Measurements from ENCODE around the gene DHDH.

DHDH gene

DNA sequence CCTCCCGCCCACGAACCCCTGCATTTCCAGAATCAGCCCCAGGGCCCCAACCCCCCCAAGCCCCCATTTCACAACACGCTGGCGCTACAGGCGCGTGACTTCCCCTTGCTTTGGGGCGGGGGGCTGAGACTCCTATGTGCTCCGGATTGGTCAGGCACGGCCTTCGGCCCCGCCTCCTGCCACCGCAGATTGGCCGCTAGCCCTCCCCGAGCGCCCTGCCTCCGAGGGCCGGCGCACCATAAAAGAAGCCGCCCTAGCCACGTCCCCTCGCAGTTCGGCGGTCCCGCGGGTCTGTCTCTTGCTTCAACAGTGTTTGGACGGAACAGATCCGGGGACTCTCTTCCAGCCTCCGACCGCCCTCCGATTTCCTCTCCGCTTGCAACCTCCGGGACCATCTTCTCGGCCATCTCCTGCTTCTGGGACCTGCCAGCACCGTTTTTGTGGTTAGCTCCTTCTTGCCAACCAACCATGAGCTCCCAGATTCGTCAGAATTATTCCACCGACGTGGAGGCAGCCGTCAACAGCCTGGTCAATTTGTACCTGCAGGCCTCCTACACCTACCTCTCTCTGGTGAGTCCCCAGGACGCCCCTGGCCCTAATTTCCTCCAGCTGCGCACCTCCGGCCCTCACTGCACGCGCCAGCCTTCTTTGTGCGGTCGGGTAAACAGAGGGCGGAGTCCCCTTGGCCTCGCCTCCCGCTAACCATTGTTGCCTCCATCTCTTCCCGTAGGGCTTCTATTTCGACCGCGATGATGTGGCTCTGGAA is 31.7 kb downstream of the DHDH start, which contains the start of gene FTL:
Gene FTL, plus strand, starts transcription at position 270 of the 766 bp plus-strand sequence. Its CDS starts 199 bp downstream, at position 469.
- in situ Hi-C loops (cut with MboI; ENCODE audit: low sequenced_read_pairs) = loop anchor here (25.0 kb wide), 1 partner anchor 328 kb away; the partner anchor contains the start of genes CA11 and DBP

DNA sequence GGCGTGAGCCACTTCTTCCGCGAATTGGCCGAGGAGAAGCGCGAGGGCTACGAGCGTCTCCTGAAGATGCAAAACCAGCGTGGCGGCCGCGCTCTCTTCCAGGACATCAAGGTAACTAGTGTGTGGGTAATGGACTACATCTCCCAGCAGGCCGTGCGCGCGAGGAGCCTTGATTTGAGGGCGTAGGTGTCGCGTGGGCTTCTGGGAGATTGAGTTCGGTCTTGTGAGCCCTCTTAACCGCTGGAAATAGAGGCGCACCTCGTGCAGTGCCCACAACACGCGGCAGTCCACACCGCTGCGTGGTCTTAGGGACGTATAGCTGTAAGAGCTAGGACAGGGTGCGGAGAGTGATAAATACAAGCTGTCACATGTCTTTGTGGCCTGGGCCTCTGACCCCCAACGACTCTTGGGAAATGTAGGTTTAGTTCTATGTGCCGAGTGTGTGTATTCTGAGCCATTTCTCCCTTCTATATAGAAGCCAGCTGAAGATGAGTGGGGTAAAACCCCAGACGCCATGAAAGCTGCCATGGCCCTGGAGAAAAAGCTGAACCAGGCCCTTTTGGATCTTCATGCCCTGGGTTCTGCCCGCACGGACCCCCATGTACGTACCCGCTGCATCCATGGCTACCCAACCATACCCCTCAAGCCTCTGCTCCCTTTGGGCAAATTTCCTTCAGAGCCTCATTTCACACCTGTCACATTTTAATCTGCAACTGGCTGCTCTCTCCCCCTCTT is 32.5 kb downstream of the DHDH start:
- in situ Hi-C loops (cut with MboI; ENCODE audit: low sequenced_read_pairs) = loop anchor here (25.0 kb wide), 1 partner anchor 329 kb away; the partner anchor contains the start of genes CA11 and DBP

DNA sequence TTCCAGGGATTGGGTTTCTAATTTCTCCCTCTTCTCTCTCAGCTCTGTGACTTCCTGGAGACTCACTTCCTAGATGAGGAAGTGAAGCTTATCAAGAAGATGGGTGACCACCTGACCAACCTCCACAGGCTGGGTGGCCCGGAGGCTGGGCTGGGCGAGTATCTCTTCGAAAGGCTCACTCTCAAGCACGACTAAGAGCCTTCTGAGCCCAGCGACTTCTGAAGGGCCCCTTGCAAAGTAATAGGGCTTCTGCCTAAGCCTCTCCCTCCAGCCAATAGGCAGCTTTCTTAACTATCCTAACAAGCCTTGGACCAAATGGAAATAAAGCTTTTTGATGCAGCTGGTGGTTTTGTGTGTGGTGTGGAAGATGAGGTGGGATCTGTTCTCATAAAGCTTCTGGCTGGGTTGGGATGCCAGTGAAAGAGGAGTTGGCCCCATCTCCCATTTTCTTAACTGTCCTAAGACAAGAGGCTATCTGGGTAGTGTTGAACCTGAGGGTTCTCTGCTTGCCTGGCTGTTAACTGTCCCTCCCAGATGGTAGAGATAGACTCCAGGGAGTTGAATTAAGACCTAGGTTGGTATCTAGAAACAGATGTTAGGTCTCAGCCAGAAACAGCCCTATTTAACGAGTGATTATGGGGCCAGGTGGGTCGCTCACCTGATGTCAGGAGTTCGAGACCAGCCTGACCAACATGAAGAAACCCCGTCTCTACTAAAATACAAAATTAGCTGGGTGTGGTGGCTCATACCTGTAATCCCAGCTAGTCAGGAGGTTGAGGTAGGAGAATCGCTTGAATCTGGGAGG is 33.2 kb downstream of the DHDH start:
- in situ Hi-C loops (cut with MboI; ENCODE audit: low sequenced_read_pairs) = loop anchor here (25.0 kb wide), 1 partner anchor 329 kb away; the partner anchor contains the start of genes CA11 and DBP

DNA sequence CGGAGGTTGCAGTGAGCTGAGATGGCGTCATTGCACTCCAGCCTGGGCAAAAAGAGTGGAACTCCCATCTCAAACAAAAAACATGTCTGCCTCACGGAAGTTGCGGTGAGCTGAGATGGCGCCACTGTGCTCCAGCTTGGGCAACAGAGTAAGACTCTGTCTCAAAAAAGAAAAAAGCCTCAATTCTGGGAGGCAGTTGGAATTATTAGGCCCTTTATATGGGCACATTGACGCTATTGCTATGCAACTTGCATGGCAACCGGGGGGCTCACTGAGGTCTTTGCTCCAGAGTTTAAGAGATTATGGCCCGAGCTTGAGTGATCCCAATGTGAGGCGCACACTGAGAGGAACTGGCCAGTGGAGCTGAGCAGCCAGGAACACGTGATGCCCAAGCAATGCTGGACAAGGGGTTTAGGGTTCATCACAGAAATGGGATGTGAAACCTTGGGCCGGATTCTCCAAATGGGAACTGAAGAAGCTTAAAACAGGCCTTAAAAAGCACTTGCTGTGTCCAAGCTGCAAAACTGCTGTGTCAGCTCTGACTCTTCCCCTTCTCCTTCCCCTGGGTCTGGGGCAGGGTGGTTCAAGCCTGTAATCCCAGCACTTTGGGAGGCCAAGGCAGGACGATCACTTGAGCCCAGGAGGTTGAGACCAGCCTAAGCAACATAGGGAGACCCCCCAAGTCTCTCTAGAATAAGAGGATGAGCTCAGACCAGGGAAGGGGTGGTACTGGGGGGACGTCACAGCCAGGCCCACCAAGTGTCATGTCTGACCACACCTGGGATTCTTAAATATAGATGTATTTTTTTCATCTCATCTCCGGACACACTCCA is 34.1 kb downstream of the DHDH start:
- in situ Hi-C loops (cut with MboI; ENCODE audit: low sequenced_read_pairs) = loop anchor here (25.0 kb wide), 1 partner anchor 330 kb away; the partner anchor contains the start of genes CA11 and DBP

DNA sequence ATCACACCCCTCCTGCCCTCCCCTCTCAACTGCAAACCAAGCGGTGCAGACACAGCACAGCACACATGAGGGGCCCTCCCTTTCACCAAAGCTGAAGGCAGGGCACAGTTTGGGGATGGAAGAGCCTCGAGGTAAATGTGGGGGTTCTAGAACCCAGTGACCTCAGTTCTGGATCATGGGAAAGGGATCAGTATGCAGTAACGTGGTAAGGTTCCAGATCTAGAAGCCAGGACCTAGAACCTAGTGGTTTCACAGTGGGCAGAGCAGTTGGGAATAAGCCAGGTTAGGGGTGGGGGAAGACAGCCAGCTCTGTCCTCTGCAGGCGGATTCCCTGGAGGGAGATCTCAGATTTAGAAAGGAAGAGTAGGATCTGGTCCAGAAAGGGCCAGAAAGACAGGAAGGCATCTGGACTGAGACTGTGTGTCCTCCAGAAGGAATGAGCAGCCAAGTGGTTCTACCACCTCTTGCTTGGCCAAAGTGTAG is 34.7 kb downstream of the DHDH start:
- in situ Hi-C loops (cut with MboI; ENCODE audit: low sequenced_read_pairs) = loop anchor here (25.0 kb wide), 1 partner anchor 331 kb away; the partner anchor contains the start of genes CA11 and DBP

- in situ Hi-C loops (cut with MboI; ENCODE audit: low sequenced_read_pairs) = loop anchor here (25.0 kb wide), 1 partner anchor 332 kb away; the partner anchor contains the start of genes CA11 and DBP
Measured at GRCh38 chr19:48968813-48969218, 35.3 kb downstream of the DHDH start.

DNA sequence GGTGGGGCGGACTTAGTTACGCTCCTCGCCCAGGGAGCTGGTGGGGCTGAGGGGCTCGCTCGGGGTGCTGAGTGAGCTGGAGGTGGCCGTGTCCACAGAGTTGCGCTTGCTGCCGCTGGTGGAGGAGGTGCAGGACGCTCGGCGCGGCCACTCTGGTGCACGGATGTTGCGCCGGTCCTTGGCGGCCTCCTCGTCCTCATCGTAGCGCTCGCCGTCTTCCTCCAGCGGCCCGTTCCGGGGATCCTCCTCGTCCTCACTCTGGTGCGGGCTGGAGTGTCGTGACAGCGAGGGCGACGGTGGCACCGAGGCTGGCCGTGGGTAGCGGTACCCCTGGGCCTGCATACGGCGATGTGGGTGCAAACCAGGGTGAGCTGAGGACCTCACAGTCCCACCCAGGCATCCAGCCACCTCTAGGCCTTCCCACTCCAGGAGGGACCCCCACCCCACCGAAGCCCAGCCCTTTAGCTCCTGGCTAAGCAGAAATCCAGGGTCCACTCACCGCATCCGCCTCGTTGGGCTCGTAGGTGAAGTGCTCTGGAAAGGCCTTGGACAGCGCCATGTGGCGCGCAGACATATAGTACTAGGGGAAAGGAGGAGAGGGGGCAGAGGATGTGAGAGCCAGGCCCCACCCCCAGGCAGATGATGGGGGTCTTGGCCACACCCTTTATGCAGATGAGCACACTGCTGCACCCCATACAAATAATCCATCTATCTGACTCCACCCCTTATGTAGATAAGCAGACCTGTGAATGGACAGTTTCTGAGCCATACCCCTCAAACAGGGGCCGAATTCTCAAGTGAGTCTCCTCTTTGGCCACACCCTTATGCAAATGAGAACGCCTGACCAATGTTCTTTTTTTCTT is 36.0 kb downstream of the DHDH start:
- in situ Hi-C loops (cut with MboI; ENCODE audit: low sequenced_read_pairs) = loop anchor here (25.0 kb wide), 1 partner anchor 332 kb away; the partner anchor contains the start of genes CA11 and DBP

GRCh38 chr19:48970139-48970766 is 36.8 kb downstream of the DHDH start:
- in situ Hi-C loops (cut with MboI; ENCODE audit: low sequenced_read_pairs) = loop anchor here (25.0 kb wide), 1 partner anchor 333 kb away; the partner anchor contains the start of genes CA11 and DBP

- in situ Hi-C loops (cut with MboI; ENCODE audit: low sequenced_read_pairs) = loop anchor here (25.0 kb wide), 1 partner anchor 334 kb away; the partner anchor contains the start of genes CA11 and DBP
Measured at GRCh38 chr19:48970923-48971395, 37.5 kb downstream of the DHDH start.

DNA sequence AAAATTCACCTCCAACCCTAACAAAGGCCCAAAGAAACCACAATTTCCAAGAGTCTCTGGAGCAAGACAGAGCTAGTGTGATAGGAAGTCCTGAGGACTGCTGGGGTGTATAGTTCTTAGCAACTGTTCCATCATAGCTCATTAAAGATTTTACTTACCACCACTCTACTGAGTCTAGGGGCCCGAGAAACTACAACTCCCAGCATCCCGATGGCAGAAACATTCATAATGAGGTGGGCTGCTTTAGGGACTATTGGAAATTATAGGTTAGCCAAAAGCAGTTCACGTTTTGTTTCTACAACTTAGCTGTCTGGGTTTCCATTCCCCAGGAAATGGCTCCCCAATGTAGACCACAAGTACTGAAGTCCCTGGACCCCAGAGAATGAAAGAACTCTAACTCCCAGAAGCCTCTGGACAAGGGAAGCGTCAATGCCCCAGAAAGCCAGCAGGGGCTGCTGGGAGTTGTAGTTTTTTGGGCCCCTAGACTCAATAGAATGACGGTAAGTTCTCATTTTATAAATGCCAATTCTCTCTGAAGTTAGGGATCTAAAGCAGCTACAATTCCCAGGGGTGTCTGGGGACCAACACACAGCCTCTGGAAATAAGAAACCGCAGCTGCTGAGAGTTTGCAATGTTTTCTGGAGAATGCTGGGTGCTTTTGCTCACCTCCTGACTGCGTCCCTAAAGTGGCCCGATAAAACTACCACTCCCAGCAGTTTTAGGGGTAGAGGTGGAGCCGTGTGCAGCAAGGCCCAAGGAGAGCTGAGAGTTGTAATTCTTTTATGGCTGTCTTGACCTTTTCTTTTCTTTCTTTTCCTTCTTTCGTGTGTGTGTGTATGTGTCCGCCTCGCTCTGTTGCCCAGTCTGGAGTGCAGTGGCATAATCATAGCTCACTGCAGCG is 42.7 kb downstream of the DHDH start:
- in situ Hi-C loops (cut with MboI; ENCODE audit: low sequenced_read_pairs) = no loop called here

DNA sequence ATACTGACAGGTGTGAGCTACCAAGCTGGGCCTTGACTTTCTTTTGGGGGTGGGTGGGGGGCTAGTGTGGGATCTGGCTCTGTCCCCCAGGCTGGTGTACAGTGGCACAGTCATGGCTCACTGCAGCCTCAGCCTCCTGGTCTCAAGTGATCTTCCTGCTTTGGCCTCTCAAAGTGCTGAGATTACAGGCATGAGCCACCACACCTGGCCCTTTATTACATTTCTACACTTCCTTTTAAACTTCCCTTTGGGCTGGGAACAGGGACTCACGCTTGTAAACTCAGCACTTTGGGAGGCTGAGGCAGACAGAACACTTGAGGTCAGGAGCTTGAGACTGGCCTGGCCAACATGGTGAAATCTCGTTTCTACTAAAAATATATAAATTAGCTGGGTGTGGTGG is 43.6 kb downstream of the DHDH start:
- in situ Hi-C loops (cut with MboI; ENCODE audit: low sequenced_read_pairs) = no loop called here

GRCh38 chr19:48982280-48982679 is 48.8 kb downstream of the DHDH start:
- in situ Hi-C loops (cut with MboI; ENCODE audit: low sequenced_read_pairs) = no loop called here

GRCh38 chr19:48985711-48986110 is 52.2 kb downstream of the DHDH start:
- in situ Hi-C loops (cut with MboI; ENCODE audit: low sequenced_read_pairs) = no loop called here

DNA sequence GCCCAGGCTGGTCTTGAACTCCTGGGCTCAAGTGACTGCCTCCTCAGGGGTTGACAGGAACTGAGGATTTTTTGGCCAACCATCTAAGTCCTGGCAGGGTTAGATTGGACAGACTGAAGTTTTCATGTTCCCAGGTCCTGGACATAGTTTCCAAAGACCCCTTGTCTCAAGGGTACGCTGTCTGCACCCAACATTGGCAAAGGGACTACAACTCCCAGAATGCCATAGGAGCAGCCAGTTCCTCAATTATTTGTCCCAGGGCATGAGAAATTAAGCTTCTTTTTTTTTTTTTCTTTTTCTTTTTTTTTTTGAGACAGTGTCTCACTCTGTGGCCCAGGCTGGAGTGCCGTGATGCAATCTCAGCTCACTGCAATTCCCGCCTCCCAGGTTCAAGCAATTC is 52.7 kb downstream of the DHDH start:
- in situ Hi-C loops (cut with MboI; ENCODE audit: low sequenced_read_pairs) = no loop called here

DNA sequence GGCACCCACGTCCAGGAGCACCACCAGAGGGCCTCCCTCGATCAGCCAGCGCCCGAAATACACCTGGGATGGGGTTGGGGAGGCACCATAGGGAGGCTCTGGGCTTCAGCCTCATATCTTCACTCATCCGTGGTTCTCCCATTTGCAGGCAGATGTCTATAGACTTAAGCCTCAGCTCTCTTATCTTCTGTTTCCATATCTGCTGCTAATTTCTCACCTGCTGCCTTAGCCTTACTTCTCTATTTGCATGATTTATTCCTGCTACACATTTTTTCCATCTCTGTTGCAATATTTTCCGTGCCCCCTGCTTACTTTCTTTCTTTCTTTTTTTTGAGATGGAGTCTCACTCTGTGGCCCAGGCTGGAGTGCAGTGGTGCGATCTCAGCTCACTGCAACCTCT is 53.8 kb downstream of the DHDH start:
- in situ Hi-C loops (cut with MboI; ENCODE audit: low sequenced_read_pairs) = no loop called here

GRCh38 chr19:48988286-48988685 is 54.8 kb downstream of the DHDH start:
- in situ Hi-C loops (cut with MboI; ENCODE audit: low sequenced_read_pairs) = no loop called here

DNA sequence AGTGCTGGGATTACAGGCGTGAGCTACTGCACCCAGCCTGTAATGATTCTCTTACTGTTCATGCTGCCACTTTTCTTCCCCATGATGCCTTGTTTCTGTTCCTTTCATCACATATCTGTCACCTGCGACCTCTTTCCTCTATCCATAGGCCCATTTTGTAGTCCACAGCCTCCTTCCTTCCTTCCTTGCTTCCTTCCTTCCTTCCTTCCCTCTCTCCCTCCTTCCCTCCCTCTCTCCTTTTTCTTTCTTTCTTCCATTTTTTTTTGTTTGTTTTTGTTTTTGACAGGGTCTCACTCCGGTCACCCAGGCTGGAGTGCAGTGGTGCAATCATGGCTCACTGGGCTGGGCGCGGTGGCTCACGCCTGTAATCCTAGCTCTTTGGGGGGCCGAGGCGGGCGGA is 55.4 kb downstream of the DHDH start:
- in situ Hi-C loops (cut with MboI; ENCODE audit: low sequenced_read_pairs) = no loop called here
